Fibroblast of skin of left quadriceps (primary cell): ENCODE results near the gene ADCY3.

Experiments used
- DNase-seq, 2 experiments: peaks; one replicate each; pipeline ENCODE4 v3.0.0-alpha.2; 2013; ENCODE audit warnings: low read depth in 2 of 2

The ADCY3 gene

DNA sequence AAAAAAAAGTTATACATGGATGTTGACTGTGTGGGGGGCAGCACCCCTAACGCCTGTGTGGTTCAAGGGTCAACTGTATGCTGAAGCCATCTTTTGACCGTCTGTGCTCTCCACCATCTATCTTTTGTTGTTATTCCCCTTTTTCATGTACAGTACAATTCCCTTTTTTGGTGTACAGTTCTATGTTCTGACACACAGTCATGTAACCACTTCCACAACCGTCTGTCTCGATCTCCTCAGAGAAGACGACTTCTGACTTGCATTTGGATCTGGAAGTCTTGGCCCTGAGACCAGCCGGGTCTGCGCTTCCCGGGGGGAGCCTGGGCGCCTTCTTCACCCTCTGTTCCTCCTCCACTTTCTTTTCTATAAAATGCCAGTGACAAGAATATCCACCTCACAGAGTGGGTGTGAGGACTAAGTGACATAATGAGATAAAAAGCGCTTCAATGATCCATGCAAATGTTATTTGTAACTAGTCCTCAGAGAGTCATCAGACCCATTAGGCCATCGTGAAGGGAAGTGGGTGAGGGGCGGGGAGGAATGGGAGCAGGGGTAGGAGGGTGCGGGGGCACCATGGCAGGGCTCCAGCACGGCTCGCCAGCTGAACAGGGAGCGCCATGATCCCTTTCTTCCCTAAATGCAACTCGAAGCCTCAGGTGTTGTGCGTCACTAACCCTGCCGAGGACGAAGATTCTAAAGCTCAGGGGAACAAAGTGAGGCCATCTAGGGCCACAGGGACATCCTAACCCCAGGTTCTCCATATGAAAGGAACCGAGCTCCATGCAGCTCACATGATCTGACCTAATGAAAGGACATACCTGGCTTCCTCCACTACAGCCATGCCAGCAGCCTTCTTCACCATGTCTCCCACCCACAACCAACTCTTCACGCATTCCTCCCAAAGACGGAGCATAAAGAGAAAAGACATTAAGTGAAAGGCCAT lies 16.6 kb downstream of the ADCY3 start:
- no peak for DNase-seq

DNA sequence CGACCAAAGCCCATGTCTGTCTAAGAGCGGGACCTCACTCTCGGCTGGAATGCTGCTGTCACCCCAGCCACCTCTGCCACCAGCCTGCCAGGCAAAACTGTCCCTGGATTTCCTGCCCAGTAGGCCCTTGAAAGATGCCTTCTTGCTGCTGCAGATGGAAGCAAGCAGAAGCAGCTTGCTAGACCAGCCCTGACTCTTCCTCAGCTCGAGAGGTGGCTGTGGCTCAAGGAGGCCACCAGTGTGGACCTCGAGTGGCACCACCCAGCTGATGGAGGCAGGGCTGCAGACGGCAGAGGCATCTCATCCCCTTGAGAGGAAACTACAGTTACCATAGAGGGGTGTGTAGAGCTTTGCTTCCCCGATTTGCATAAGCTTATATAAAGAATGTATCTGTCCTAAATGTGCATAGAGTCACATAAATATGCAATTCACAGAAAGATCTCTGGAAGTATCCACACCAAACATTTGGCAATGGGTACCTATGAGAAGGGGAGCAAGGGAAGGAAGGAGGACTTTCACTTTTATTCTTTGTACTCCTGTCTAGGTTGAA lies 20.6 kb downstream of the ADCY3 start:
- no peak for DNase-seq

DNA sequence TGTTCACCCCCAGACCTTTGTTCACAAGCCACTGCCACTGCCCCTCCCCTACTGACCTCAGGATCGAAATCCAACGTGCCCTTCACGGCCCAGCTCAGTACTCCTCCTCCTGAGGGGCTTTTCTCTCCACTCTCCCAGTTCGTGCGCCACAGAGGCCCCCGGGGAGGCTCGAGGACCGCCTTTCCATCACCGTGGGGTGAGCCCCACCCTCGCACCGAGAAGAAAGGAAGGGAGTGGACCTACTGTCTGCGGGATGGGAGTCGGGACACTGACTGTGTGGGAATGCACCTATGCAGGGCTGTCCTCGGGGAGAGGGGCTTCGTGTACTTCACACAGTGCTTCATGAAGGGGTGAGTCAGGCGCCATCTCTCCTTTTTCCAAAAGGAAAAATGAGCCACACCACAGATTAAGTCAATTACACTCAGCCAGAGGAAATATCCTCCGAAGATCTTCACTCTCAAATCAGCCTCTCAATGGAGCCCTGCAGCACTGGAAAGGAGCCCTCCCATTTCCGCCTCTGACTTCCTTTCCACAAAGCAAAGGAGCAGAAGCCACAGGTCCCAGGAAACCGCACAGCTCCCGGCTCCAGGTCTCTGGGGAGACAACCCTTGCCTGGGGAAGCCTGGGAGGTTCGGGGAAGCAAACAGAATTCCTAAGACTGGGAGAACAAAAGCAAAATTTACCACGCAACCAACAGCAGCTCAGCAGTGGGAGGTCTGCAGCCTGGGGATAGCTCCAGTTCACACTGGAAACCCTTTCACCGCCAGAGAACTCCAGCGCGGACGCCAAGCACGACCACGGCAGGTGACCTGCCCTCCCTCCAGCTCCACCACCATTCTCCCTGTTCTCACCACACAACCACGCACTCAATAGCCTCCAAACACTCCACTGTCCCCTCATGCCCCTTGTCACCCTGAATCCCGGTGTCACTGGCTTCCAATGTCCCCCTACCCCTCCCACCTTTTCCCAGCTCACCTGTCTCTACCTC lies 21.6 kb downstream of the ADCY3 start:
- DNase-seq: no peak

DNA sequence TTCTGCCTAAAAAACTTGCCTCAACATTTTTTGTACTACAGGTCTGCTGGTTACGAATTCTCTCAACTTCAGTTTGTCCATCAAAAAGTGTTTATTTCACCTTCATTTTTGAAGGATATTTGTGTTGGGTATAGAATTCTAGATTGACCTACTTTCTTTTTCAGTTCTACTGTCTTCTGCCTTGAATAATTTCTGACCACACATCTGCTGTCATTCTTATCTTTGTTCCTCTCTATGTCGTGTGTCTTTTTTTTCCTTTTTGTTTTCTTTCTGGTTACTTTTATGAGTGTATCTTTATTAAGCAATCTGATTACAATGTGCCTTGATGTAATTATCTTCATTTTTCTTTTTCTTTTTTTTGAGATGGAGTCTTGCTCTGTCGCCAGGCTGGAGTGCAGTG lies 25.3 kb downstream of the ADCY3 start:
- no peak for DNase-seq

DNA sequence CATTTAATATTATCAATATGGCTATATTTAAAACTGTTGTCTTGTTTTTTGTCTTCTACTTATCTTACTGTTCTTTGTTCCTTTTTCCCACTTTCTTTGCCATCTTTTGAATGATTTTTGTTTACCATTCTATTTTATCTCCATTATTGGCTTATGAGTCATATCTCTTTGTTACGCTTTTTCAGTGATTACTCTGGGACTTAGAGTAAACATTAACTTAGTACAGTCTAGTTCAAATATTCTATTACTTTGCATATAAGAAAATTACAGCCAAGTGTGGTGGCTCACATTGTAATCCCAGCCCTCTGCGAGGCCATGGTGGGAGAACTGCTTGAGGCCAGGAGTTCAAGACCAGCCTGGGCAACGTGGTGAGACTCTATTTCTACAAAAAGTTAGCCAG lies 26.1 kb downstream of the ADCY3 start:
- no peak for DNase-seq

DNA sequence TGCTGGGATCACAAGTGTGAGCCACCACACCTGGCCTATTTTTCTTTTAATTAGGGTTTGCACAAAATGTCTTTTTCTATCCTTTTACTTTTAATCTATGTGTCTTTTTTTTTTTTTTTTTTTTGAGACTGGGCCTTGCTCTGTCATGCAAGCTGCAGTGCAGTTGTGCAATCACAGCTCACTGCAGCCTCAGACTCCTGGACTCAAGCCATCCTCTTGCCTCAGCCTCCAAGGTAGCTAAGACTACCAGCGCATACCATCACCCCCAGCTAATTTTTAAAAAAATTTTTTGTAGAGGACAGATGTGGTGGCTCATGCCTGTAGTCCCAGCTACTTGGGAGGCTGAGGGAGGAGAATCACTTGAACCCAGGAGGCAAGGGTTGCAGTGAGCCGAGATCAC lies 27.1 kb downstream of the ADCY3 start:
- no peak for DNase-seq

DNA sequence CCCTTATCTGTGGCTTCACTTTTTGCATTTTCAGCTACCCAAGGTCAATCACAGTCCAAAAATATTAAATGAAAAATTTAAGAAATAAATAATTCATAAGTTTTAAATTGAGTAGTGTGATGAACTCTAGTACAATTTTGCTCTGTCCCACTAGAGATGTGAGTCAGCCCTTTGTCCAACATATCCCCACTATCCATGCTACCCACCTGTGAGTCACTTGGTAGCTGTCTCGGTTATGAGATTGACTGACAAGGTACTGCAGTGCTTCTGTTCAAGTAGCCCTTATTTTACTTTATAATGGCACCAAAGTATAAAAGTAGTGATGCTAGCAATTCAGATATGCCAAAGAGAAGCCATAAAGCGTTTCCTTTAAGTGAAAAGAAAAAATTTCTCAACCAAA lies 28.8 kb downstream of the ADCY3 start:
- no peak for DNase-seq

DNA sequence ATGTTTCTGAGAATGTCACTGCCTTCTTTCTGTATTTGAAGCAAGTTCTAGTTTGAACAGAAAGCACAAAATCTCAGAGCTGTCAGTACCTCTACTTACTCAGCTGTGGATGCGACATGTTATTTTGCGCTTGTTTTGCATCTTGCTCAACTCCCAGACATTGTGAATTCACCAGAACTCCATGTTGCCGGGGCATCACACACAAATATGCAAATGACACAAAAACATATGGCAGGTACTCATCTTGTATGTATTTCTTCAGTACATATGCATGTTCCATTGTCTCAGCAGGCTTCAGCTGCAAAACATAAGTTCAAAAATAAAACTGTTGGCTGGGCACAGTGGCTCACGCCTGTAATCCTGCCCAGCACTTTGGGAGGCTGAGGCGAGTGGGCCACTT lies 30.8 kb downstream of the ADCY3 start:
- DNase-seq: no peak

DNA sequence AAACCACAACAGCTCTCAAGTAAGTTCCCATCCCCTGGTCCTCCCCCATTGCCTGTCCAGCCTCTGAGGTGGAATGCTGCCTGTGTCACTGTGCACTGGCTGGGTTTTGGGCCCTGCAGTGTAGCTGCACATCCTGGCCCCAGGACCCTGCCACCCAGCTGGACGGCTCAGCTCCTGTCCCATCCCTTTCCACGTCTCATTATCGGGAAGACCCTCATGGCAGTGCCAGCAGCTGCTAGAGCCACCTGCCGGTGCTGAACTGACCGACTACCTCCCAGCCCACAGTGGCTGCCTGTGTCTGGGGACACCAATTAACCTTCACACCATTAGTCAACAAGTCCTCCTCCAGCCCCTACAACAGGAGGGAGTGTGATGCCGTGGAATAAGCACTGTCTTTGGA lies 31.9 kb downstream of the ADCY3 start:
- no peak for DNase-seq

DNA sequence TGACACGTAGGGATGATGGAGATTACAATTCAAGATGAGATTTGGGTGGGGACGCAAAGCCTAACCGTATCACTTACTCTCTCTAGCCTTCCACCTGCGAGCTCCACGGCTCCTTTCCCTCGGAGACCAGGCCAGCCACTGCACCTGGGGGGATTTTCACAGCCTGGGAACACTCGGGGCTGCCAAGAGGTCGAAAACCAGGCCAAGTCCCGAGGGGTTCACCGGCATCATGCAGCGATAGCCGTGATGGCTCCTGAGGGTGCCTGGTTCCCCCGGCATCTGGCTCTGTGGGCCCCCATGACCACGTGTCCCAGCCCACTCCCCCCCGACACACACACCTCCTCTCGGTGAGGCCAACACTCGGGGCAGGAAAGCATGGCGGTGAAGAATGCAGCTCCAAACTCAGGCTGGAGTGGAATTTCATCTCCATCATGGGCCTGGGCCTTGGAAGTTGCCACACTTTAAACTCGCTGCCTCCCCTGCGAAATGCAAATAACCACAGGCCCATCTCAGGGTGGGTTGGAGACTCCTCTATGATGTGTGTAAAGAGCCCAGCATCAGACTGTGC lies 32.6 kb downstream of the ADCY3 start:
- DNase-seq: no peak

DNA sequence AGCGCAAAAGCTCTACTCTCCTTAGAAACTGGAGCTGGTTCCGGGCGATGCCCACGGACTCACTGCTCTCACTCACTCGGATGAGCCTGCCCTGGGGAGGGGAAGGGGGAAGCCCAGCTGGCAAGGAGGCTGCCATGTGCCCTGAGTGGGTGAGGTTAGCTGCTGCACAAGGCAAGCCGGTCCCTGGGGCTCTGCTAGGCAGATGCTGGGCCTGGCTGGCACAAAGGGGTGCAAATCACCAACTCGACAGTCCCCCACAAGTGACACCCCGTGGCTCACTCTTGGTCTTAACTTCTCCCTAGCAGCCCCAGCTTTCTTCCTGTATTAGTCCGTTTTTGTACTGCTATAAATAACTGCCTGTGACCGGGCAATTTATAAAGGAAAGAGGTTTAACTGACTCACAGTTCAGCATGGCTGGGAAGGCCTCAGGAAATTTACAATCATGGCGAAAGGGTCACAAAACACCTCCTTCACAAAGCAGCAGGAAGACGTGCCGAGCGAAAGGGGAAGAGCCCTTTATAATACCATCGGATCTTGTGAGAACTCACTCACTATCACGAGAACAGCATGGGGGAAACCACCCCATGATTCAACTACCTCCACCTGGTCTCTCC lies 33.2 kb downstream of the ADCY3 start:
- no peak for DNase-seq

DNA sequence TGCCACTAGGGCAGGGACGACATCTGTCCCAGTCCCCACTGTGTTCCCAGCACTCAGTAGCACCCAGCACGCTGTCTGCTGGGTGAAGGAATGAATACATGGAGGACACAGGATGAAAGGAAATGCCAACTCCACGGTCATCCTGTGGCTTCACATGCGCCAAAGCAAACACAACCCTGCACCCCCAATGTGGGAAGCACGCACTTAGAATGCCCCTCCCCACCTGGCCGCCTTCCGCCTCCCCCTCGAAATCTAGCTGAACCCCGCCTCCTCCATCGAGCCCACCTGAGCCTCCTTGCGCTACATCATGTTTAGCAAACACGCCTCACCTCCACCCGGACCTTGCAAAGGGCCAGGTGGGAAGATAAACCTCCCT lies 33.9 kb downstream of the ADCY3 start:
- DNase-seq: no peak

DNA sequence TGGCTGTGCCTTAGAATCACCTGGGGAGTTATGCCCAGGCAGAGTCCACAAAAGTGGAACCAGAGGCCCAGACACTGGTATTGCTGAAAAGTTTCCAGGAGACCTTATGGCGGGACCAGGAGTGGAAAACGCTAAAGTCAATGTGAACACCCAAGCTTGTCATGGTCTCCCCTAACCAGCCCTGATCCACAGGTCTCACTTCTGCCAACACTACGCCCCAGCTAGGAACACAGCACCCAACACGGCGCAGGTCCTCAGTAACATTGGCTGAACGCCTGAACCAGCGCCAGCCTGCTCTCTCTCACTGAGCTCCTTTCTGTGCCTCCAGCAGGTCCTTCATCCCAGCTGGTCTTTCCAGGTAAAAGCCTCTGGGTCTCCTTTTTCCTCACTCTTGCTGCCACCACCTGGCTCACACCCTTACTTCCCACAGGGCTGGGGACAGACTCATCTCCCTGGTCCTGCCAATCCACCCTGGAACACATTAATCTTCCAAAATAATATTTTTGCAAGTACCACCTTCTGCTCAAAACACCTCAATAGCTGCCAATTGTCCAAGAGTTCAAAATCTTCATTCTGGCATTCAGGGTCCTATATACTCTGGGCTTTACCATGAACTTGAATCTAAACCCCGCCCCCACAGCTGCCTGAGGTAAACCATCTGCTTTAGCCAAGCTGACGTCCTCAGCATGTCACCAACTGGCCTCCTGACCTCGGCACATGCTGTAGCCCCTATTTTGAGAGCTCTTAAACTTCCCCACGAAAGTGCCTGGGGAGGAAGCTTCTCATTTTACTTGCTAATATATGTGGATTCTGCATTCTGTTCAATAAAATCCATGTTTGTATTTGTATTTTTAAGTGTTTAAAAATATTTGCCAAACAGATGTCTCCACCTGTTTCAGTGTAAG lies 34.6 kb downstream of the ADCY3 start:
- DNase-seq: no peak

DNA sequence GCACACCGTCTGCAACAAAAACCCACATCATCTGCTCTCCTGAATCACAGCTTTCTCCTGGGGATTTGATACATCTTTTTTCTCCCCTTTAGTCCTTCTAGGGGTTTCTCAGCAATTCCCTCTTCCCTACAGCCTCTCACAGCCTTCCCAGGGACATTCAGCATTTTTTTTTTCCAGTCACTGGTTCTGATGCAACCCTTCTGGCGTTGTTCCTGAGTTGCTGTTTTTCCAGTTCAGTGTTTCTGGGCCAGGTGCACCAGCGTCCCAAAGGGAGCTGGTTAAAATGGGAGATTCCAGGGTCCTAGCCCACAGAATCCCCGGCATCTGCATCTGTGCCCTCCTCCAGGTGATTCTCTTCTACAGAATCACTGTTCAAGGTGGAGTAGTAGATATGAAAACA lies 36.1 kb downstream of the ADCY3 start:
- DNase-seq: peak; percentile 28 to 29

DNA sequence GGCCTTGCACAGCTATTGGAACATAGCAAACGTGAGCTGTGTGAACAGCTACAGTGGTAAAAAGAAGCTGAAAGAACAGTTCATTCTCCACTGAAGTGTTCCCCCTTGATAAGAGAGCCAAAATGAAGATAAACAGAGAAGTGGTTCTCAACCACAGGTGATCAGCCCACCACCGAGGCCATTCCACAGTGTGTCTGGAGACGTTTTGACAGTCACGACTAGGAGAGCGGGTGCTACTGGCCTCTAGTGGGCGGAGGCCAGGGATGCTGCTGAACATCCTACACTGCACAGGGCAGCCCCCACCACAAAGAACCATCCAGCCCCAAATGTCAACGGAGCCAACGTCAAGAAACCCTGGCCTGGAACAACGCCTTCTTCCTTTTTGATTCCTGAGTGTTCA lies 38.4 kb downstream of the ADCY3 start:
- no peak for DNase-seq

DNA sequence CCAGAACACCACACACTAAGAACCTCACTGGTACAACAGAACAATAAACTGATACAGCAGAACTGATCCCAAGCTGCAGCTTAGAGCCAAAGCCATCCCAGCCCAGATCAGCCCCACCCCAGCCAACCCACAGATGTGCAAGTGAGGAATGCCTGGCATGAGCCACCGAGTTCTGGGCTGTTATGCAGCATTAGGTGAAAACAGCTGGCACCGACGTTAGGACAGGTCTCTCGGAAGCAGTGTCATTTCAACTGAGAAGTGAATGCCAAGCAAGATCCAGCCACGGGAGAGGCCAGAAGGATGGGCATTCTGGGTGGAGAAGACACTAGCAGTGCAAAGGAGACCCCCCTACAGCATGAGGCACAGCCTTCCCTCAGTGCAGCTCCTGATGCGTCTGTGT lies 38.9 kb downstream of the ADCY3 start:
- no peak for DNase-seq

DNA sequence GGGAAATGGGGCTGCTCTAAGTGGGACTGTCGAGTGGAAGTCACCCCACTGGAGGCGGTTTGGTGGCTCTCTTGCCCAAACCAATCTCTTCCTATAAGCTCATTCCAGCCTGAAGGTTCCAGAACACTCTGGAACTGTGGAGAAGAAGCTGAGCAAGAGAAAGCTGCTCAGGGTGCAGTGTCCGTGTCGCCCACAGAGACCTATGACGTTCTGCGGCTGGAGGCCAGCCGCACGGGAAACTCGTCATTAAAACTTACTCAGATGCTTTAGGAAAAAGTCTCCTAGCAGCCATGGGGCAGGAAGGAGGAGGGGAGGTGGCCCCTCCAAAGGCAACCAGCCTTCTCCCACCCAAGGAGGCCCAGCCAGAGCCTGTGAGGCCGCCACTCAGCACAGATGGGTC lies 41.7 kb downstream of the ADCY3 start:
- DNase-seq: no peak

DNA sequence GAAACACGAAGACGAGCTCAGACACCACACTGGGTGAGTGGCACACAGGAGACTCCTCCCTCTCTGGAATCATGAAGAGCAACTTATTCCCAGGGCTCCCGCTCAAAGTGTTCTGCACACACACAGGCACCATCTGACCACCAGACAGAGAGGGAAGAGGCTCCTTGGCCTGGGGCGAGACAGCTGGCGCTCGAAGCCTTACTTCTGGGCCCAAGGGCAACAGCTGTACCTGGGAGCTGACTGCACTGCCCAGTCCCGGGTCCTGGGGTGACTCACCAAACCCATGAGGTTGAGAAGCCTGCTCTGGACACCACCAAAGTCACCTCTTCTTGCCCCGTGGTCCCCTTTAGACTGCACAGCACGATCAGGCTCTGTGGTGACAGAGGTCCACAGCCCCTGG lies 42.4 kb downstream of the ADCY3 start:
- no peak for DNase-seq

DNA sequence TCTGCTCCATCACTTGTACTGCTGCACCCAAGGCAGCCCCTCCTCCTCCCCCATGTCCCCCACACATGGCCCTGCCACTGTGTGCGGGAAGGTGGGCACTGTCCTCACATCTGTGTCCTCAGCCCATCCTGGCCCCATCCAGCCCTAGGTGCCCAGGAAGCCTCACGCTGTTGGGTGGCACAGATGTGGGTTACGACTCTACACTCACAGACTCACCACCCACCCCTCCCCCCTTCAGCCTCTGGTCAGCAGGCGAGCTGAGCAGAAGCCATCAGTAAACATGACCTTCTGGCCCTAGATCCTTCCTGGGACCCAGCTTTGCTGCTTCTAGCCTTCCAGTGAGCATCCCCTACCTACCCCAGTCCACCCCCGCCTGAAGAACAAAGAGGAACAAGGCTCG lies 43.0 kb downstream of the ADCY3 start:
- no peak for DNase-seq

DNA sequence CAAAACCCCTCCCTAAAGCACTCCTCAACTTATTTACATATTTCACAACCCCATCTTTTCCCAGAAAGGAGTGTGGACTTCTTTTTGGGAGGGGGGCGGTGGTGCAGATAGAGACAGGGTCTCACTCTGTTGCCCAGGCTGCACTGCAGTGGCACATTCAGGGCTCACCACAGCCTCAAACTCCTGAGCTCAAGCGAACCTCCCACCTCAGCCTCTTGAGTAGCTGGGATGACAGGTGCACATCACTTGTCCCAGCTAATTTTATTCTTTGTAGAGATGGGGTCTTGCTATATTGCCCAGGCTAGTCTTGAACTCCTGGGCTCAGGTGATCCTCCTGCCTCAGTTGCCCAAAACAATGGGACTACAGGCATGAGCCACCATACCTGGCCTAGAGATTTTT lies 44.1 kb downstream of the ADCY3 start:
- no peak for DNase-seq

DNA sequence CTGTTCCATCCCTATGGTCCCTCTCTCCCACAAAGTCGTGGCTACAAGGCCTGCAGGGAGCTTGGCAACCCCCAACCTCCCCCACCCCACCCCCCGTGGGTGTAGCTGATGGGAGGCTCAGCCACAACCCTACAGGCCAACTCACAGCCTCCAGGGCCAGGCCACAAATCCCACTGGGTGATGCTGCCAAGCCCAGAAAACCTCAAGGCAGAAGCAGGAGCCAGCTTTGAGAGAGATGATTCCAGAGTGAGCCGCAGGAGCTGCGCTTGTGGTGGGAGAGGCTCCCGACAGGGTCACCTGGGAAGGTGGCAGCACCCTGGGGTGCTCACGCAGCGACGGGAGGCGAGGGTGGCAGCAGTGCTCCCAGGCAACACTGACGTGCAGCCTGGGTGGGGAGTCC lies 44.8 kb downstream of the ADCY3 start:
- DNase-seq: no peak
